GM18870 (cell line): ENCODE data around the gene ITGA5.

Experiments used
- ATAC-seq: cut with Tn5 transposase; IDR thresholded peaks from one replicate; pipeline ENCODE4 v1.9.1; 2021; ENCODE audit warnings: moderate library complexity; ENCODE audit not compliant: unreplicated experiment

The ITGA5 gene

DNA sequence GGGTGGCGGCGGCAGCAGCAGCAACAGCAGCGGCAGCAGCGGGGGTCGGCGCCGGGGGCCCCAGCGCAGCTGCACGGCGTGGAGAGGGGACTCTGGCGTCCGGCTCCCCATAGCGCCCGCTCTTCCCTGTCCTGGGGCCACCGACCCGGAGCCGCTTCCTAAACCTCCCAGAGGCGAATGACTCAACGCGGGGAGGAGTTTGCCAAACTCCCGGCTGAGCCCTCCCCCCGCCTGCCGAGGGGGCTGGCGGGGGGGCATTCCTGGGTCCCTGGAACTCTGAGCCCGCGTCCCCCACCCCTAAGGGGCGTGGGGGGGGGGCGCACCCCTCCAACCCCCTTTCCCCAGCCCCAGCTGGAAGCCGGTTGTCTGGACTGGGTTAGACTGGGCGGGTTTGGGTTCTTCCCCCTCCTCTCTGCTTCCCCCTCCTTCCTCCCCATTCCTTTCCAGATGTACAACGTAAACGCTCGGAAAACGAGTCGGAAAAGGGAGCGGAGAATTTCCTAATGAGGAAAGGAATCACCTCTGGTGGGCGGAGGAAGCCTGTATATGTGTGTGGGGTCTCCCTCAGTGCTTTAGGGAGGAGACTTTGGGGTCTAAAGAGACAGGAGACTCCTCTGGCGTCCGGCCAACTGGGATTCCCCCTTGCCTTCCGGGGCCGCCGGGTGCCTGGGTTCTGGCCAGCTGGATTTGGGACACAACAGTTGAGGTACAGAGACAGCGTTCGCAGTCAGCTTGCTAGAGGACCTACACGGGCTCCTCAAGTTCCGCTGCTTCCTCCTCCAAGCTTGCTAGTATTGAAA lies at the start of gene ITGA5:
Gene ITGA5, minus strand, starts transcription at position 179 of the 800 bp plus-strand sequence. Its CDS starts 68 bp downstream, at position 111.
- no peak for ATAC-seq

GRCh38 chr12:54465857-54466523 lies 46.9 kb upstream of the ITGA5 start:
- no peak for ATAC-seq

DNA sequence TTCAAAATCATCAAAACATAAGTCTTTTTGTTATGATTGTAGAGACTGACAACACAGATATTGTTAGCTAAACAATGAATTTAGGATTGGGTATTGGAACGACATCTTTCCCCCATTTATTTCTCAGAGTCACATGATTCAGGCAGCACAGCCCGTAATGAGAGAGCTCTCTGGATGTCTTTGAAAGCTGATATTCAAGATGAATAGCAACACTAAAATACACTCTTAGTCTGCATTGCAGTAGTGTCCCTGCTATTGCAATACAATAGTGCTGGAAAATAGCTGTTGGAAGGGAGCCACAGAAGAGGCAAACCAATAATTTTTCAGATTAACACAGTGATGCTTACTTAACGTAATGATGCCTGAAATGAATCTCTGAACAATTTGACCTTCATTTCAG lies 44.4 kb upstream of the ITGA5 start:
- ATAC-seq: no peak

- ATAC-seq: no peak
Observed at GRCh38 chr12:54463034-54463433, 44.0 kb upstream of the ITGA5 start.

DNA sequence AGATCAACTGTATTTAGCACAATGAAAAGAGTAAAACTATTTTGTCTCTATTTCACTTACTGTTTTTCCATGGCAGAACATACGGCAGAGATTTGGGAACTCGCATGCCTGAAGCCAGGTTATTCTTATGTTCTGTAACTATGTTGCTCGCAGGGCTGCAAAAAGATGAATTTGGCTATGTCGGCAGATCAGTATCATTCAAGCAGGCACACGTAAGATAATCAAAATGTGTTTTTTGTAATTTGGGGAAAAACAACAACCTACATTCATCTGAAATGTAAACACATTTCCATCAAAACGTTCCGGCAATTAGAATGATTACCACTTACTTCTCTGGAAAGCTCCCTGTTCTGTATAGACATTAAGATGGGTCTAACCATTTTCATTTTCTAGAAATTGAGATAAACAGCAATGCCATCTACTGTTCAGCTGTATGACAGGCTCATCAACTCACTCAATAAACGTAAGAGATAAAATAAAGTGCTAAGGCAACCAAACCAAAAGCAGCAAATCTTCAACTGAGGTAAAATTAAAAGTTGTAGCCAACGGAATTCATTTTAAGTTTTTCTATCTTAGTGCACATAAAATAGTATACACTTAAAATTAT lies 41.4 kb upstream of the ITGA5 start:
- ATAC-seq: no peak

GRCh38 chr12:54459355-54459754 lies 40.3 kb upstream of the ITGA5 start:
- no peak for ATAC-seq

DNA sequence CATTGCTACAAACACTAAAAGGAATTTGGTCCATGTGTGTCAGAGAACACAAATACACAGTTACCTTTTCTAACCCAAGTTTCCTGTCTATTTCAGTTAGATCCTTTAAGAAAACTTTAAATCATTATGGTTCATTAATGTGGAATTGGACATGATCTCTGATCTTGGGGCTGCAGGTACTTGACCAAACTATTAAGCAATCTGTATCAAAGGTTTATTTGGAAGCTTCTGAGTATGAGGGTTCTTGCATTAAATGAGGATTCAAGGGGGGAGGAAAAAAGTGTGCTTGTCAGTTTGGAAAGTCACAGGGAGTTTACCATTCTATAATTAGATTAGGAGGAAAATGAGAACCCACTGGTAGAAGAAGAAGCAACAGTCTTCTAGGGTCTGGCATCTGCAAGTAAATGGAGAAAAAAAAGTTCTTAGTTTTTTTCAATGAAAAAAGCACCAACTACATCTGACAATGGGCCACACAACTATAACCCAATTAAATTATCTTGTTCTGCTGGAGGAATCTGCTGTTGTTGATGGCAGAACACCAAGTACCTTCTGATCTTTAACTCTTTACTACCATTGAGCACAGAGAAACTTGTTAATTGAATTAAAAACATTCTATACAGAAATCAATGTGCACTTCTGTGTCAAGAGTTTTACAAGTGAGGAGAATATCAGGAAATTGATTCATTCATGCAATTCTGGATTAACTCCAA lies 36.8 kb upstream of the ITGA5 start:
- no peak for ATAC-seq

GRCh38 chr12:54452628-54453027 lies 33.6 kb upstream of the ITGA5 start:
- ATAC-seq: no peak

DNA sequence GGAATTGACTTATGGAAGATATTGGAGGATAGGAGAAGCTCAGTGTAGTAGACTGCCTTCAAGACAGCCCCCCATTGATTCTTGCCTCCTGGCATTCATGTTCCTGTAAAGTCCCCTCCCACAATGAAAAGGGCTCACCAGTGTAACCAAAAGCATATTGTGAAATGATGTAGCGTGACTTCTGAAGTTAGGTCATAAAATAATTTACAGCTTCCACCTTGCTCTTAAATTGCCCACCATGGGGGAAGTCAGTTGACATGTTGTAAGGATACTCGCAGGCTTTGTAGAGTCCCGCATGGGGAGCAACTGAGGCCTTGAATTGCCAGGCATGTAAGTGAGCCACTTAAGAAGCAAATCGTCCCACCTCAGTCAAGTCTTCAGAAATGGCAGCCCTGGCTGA lies 29.3 kb upstream of the ITGA5 start:
- no peak for ATAC-seq

GRCh38 chr12:54447917-54448316 lies 28.9 kb upstream of the ITGA5 start:
- ATAC-seq: no peak

DNA sequence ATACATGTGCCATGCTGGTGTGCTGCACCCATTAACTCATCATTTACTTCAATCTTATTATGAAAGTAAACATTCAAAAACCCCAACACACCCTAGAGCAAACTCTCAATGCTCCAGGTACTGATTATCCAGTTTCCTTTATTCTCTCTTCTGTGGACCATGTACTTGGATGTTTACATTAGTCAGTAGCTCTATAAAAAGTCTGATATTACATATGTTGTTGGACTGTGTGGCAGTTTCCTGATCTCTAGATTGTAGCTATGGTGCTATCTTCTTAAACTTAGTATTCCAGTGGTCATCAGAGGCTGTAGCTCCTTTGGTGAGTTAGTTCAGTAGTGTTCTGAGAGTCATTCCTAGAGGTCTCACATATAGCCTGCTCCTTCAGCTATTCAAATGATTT lies 25.1 kb upstream of the ITGA5 start:
- no peak for ATAC-seq

GRCh38 chr12:54443446-54443845 lies 24.4 kb upstream of the ITGA5 start:
- no peak for ATAC-seq

- no peak for ATAC-seq
Observed at GRCh38 chr12:54442961-54443360, 23.9 kb upstream of the ITGA5 start.

GRCh38 chr12:54442099-54442498 lies 23.0 kb upstream of the ITGA5 start:
- ATAC-seq: no peak

GRCh38 chr12:54439521-54440255 lies 20.6 kb upstream of the ITGA5 start:
- no peak for ATAC-seq

- no peak for ATAC-seq
Observed at GRCh38 chr12:54439096-54439495, 20.0 kb upstream of the ITGA5 start.

GRCh38 chr12:54438517-54438916 lies 19.5 kb upstream of the ITGA5 start:
- no peak for ATAC-seq

GRCh38 chr12:54437697-54438096 lies 18.6 kb upstream of the ITGA5 start:
- no peak for ATAC-seq

DNA sequence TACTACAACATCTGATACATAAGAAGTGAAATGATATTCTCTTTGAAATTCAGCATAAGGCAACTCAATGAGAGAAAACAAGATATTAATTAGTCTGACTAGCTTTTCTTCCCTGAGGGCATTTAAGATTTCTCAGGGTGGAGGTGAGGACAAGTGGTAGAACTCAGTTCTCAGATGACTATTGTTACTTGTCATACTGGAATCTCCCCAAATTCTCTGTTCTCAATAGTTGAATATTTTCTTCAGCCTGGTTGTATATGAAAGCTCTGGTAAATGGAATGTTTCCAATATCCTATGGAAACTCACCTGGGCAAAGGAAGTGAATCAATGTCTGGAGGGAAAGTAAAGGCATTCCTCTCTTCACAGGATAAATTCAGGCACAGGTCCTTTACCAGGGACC lies 18.2 kb upstream of the ITGA5 start:
- ATAC-seq: no peak

DNA sequence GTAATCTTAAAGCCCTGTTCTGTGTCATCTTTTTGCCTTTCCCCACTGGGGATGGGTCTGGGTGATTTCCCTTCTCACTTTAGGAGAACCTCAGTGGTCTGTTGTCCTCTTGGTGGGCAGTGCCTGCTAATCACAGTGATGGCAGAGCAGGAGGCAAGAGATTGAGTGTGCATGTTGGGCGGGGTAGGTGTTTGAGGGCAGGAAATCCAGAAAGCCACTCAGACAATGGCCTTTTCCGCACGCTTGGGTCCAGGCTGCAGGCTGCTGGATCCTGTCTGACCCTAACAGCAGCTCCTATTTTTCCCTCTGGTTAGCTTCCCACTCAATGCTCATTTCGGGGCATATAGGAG lies 13.7 kb upstream of the ITGA5 start:
- no peak for ATAC-seq
